GM19397 (cell line): ENCODE data around the gene DCC.

Experiments
- ATAC-seq: cut with Tn5 transposase; IDR thresholded peaks from one replicate; pipeline ENCODE4 v1.9.1; 2021; ENCODE audit warnings: mild to moderate bottlenecking, moderate library complexity; ENCODE audit not compliant: unreplicated experiment

DCC gene

DNA sequence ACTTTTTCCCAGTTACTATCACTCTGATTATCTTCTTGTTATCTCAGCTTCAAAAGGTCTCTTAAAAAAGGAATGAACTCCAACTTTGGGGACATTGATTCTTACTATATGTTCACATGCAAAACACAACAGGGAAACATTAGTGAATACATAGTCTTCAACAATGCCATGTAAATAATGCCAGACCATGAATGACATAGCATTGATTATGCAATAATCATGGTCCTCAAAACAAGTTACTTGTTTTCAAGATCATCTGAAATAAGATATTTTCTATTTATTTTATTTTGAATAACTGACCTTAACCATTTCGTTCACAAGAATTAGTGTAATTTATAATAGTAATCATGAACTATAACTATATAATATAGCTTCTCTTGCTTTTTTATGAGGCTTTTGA, 982.2 kb downstream of the DCC start:
- no peak for ATAC-seq

DNA sequence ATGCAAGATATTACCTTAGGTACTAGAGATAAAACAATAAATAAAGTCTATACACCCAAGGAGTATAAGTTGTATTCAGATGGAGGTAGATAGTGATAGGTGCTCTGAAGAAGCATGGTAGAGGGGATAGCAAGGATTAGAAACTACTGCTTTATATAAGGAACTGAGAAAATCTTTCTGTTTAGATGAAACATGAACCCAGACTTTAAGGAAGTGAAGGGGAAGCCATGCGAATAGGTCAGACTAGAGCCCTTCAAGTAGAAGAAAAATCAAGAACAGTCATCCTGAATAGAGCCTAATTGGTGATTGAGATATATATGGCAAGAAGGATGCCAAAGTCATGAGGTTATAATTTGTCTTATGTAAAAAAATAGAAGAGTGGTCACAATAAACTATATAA, 984.4 kb downstream of the DCC start:
- ATAC-seq, result no peak

DNA sequence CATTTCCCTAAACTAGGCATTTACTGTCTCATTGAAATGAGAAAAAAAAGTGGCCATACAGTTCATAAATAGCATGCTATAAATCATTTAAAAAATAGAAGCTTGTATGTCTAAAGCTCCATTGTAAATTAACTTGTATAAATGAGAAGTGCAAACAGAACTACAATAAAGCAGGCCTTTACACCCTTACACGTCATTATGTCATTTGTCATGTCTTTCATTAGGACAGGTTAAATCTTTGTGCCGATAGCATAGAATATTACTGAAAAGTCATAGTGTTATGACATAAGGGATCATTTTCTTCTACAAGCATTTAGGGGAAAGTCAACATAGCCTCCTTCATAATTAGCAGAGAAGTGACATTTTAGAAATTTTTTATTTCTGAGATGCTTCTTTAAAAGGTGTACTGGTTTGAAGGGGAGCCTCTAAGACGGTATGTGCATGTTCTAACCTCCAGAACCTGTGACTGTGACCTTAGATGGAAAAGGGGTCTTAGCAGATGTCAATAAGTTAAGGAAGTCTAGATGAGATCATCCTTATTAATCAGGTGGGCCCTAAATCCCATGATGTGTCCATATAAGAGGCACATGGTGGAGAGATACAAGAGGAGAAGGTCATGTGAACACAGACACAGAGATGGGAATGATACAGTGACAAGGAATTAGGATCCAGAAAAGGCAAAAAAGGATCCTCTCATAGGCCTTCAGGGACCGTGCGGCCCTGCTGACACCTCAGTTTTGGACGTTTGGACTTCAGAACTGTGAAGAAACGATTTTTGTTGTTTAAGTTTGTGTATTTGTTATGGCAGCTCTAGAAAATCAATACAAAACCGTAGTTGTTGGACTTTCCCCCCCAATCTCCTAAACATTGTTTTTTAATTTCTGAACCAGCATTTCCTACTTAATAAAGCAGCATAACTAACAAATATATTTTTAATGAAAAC, 1020.8 kb downstream of the DCC start:
- no peak for ATAC-seq

DNA sequence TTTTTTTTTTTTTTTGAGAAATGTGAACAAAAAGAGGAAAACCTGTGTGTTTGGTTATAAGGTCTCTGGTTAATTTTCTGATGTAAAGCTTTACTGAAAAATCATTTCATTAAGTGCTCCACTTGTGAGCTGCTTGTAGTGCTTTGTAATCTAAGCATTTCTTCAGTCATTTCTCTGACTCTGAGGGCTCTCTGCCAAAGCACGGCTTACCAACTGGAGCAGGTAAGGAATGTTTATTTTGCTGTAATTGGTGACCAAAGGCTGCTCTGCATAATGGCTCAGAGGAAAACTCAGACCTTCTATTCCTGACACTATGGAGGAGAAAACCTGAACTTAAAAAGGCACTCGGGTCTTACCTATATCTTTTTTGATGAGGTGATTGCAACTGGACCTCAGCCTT, 1035.6 kb downstream of the DCC start:
- no peak for ATAC-seq

DNA sequence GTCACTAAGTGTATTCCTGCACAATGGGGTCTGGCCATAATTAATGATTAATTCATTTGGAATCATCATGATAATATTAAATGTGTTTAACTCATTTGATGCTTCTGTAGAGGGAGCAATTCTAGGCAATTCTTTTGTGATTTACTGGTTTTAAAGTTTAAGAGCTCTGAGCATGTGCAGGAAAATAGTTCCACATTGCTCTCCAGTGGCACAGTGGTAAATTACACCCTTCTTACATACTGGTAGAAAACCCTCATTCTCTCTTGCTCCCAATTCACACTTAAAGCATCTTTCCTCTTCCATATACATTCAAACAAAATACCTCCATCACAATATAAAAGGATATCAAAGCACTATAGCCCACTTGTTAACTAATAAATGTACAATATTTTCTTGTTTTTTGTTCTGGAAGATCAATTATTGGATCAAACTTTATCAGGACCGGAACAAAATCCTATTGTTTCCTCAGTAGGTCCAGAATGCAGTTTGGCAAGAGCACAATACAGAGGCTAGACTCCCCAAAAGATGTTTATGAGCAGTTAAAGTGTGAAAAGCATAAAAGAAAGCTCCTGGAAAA, 1040.2 kb downstream of the DCC start:
- no peak for ATAC-seq

DNA sequence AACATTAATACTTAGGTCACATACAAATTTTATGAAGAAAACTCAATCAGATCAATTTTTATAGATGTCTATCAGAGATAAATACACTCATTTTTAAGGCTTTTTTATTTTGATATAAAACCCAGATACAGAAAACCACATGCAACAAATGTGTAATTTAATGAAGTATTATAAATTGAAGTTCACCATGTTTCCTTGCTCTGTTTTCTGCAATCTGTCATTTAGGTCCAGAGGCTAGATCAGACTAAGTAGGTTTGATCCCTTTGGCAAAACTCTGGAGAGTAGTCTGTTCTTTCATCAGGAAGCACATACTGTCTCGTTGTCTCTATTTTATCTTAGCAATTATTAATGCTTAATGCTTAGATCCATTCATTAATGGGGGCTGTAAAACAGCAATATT, 1042.9 kb downstream of the DCC start:
- no peak for ATAC-seq

DNA sequence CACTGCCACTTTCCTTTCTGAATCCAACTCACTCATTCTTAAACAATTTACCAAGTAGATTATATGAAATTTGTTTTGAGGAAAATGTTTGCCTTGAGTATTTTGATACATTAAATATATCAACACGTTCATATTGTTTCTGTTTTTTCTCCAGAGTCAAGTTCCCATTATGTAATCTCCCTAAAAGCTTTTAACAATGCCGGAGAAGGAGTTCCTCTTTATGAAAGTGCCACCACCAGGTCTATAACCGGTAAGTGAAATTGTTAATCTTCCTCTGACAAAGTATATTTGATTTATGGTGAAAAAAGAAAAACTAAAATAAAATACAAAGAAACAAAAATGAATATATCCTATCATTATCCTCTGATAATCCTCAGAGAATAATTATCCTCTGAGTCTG, 1045.9 kb downstream of the DCC start:
- ATAC-seq, result no peak

DNA sequence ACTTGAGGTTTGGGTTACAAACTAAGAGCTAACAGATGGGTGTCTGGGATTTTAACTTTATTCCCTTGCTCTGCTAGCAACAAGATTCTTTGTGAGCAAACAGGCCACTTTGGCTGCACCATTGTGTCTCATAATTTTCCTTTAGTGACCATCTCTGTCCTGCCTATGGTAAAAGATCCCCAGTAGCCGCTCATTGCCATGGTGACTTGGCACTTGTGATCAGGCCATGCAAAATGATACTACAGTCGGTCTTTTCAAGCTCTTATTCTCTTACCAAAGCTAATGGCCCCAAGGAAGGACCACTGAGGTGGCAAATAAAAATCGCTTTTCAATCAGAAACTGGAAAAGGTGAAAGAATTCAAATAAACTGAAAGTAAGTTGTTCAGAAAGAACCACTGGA, 1047.6 kb downstream of the DCC start:
- no peak for ATAC-seq

DNA sequence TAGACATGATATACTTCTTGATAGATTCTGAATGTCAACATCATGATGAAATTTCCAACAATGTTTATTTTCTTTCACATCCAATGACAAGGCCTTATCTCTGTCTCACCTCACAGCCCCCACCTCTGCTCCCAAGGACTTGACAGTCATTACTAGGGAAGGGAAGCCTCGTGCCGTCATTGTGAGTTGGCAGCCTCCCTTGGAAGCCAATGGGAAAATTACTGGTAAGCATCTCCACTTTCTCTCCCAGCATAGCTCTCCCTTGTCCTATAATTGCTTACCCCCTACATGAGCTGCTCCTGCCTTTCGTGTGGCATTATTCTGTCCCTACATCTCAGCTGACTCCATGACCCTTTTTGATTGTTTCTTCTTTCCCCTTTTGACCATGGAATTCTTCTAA, 1062.7 kb downstream of the DCC start:
- no peak for ATAC-seq

DNA sequence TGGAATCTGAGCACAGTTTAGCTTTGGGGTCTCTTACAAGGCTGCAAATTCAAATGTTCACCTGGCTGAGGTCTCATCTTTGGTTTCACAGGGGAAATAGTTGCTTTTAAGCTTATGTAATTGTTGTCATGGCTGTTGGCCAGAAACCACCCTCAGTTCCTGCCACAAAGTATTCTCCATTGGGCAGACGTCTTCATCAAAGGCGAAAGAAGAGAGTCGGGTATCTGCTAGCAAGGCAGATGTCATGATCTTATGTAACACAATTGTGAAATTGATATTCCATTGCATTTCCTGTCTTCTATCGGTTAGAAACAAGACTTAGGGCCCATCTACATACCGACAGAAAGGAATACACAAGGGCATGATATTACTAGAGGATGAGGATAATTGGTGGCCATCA, 1068.3 kb downstream of the DCC start:
- ATAC-seq, result no peak

DNA sequence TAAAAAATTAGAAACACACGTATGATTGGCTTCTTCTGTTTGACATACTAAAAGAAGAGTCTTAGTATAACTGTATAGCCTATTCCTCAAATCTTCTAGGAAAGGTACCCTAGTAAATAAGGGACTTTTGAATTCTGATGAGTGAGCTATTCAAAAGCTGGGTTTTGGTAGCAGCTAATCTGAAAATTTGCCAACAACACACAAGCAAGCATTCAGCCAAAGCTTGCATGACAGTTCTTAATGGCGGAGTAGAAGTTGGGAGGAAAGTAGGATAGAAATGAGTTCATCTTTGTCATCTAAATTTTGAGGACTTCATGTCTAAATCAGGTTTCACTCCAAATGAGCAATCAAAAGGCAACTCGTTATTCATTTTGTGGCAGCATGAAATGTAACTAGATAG, 1071.5 kb downstream of the DCC start:
- no peak for ATAC-seq

DNA sequence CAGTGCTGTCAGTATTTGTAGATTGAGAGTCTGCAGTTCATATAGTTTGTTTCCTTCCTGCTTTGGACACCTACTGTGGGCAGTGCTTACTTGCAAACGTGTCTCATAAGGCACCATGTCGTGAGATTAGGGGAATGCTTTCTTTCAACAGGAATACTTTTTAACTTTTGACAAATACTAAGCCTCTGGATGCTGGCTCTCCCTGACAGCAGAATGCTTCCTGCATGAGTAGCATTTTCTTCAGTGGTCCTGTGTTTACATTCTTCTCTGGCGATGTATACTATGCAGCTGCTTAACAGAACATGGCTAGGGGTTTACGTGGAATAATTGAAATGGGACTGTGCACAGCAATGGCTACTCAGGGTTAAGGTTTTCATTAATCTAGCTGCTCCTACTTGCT, 1077.0 kb downstream of the DCC start:
- no peak for ATAC-seq

DNA sequence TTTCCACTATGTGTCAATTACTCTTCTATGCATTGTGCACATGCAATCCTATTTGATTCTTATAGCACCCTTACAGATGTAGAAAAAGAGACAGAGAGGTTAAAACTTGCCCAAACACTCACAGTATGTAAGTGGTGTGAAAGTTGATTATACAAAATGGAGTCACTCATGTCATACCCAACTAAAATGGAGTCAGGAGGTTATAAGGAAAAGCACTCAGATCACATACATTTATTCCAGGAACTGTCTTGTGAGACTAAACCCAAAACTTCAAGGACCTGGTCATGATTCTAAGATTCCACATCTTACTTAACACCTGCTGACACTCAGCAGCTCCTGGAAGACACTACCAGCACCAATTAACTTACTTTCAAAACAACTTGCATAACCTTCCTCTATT, 1081.9 kb downstream of the DCC start:
- no peak for ATAC-seq

DNA sequence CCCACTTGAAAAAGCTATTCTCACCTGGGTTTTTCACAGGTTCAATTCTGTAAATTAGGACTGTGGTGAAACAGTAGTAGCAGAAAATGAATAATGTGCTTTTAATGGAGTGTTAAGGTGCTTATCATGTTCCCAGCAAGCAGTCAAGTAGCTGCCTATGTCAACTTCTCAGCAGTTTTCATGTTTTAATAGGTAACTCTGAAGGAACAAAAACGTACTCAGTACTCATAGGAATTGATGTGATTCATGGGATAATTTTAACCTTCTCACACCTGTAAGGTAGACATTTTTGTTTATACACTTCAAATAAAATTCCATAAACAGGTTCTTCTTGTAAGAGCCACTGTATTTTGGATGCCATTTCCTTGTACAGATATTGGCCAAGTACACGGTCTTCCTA, 1082.9 kb downstream of the DCC start:
- ATAC-seq, result no peak

DNA sequence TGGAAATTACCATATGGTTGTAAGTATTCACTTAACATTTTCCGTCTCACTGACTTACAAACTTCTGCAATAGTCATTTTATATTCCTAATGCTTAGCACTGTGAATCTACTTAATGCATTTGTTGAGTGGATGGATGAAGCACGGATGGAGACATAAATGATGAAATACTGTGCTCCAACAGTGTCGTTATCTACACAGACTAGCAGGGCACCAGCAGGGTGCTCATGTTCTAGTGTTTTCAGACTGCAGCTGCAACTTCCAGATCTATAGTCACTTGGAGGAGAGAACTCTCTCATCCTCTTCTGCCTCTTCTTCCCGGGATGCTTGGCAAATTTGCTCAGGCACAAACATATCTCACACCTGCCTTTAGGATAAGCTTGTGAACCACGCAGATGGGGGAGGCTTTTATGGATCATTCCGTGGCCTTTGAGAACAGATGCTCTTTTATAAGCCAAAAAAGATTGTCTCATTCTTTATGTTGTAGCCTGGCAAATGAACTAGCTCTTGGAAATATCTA, 1086.7 kb downstream of the DCC start:
- no peak for ATAC-seq

DNA sequence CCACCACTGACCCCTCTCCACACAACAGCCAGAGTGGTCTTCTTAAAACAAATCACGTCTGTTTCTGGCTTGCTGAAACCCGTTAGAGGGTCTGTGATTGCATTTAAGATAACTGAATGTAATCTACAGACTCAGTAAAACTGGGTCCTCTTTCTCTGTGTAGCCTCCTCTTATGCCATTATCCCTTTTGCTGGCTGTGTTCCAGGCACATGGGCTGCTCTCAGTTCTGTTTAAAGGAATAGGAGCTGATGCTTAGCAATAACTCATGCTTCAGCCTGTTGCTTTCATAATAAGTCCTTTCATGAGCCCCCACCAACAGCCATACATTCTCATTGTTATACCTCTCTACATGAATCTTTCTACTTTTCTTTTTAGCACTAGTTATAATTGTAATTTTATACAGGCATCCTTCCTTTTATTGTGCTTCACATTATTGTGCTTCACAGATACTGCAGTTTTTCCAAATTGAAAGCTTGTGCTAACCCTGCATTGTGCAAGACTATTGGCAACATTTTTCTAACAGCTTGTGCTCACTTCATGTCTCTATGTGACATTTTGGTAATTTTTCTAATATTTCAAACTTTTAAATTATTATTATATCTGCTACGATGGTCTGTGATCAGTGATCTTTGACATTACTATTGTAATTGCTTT, 1101.9 kb downstream of the DCC start:
- ATAC-seq, result no peak

DNA sequence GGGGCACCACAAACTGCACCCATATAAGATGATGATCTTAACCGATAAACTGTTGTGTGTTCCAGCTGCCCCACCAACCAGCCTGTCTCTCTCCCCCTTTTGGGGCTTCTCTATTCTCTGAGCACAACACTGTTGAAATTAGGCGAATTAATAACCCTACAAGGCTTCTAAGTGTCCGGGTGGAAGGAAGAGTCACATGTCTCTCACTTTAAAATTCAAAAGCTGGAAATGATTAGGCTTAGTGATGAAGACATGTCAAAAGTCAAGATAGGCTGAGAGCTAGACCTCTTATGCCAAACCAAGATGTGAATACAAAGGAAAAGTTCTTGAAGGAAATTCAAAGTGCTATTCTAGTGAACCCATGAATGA, 1102.4 kb downstream of the DCC start:
- ATAC-seq, result no peak

DNA sequence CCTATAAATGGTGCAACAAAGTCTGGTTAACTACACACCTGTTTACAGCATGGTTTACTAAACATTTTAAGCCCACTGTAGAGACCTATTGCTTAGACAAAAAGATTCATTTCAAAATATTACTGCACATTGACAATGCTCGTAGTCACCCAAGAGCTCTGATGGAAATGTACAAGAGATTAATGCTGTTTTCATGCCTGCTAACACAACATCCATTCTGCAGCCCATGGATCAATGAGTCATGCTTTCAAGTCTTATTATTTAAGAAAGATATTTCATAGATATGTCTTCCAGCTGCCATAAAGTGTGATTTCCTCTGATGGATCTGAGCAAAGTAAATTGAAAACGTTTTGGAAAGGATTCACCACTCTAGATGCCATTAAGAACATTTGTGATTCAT, 1103.3 kb downstream of the DCC start:
- ATAC-seq, result no peak

DNA sequence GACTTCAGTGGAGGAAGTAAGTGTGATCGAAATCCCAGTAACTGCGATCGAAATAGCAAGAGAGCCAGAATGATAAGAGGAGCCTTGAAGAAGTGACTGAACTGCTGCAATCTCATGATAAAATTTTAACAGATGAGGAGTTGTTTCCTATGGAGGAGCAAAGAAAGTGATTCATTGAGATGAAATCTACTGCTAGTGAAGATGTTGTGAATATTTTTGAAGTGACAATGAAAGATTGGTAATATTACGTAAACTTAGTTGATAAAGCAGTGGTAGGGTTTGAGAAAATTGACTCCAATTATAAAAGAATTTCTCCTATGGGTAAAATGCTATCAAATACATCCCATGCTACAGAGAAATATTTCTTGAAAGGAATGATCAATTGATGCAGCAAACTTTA, 1103.8 kb downstream of the DCC start:
- no peak for ATAC-seq

DNA sequence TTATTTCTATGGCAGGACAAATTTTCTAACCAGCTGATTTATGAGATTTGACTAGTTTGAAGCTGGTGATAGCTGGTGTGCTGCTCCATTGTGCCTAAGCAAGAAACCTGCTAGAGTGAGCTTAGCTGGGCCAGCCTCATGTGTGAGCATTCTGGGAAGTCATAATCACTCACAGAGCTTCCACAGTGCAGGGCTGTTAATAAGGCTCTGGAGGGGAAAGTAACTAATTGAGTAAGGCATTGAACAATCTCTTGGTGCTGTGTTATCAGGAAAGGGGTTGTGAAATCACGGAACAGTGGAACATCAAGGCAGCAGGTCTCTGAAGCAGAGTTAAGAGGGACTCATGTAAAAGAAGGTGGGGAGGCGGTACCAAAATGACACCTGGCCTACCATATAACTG, 1111.9 kb downstream of the DCC start:
- no peak for ATAC-seq

DNA sequence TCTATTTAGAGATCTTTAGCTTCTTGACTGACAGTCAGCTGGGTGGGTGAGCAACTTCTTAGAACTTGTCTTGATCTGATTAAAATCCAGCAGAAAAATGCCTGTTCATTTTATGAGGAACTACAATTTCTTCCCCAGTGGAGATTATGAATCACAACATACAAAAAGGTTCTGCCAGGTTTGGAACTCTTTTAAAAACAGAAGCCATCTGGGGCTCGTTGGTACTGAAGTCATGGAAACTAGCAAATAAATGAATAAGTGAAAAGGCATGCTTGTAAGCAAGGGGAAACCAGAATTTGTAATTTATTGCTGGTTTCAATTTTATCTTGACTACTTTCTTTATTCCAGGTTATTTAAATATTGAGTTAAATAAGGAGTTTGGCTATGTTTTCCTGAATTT, 1117.1 kb downstream of the DCC start:
- ATAC-seq, result no peak

DNA sequence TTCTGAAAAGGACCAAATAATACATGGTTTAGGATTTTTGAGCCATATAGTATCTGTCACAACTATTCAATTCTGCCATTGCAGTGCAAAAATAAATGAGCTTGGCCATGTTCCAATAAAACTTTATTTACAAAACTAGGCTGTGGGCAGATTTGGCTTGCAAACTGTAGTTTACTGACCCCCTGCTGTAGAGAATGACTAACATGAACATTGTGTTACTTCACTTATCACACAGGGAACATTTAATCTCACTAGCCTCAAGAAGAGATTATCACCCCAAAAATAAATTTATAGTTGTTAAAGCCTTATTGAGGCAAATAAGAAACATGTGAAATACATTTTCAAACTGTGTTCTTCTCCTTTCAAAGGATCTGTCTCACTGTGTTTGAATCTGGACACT, 1118.3 kb downstream of the DCC start:
- ATAC-seq, result no peak
